ENCODE data around the gene TPPP3.

- TF ChIP-seq, protein P1, sequence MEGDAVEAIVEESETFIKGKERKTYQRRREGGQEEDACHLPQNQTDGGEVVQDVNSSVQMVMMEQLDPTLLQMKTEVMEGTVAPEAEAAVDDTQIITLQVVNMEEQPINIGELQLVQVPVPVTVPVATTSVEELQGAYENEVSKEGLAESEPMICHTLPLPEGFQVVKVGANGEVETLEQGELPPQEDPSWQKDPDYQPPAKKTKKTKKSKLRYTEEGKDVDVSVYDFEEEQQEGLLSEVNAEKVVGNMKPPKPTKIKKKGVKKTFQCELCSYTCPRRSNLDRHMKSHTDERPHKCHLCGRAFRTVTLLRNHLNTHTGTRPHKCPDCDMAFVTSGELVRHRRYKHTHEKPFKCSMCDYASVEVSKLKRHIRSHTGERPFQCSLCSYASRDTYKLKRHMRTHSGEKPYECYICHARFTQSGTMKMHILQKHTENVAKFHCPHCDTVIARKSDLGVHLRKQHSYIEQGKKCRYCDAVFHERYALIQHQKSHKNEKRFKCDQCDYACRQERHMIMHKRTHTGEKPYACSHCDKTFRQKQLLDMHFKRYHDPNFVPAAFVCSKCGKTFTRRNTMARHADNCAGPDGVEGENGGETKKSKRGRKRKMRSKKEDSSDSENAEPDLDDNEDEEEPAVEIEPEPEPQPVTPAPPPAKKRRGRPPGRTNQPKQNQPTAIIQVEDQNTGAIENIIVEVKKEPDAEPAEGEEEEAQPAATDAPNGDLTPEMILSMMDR (IDR thresholded peaks at IDR 0.05) = no peak
- TF ChIP-seq EZH2 (IDR thresholded peaks at IDR 0.05; ENCODE audit: borderline replicate concordance, insufficient read depth, low read depth, low read length, poor library complexity, severe bottlenecking) = no peak
These were observed 49.4 kb upstream of the TPPP3 start for GRCh38 chr16:67442581-67443255.

All from B cell (primary cell).